ENCODE measurements around the gene RBBP8. TPM values are rescaled to one million over a fixed set of nuclear protein-coding genes. Genes with fewer than 3 reads are reported as not detected.

RBBP8 gene
- total and polyA plus RNA-seq, 2 donors (not counting 3 experiments of a cell fraction or from before 2014, with no cell fraction given), result 3.0 to 13.5 TPM

DNA sequence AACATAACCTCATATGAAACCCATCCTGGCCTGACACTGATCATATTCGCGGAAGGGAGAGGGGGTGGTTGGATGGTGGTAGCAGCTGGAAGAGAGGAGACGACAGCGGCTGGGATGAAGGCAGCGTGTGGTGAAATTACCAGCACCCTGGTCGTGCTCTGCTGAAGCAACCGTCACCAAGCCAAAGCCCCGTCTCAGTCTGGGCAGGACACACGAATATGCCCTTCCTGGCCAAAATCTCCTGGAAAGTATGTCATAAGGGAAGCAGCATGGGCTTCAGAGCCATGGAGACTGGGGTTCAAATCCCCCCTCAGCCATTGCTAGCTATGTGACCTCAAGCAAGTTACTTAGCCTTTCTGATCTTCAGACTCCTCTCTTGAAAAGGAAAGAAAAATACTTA is 139.0 kb downstream of the RBBP8 start:
- H3K9ac ChIP-seq (replicated peaks; ENCODE audit: extremely low read depth, insufficient read depth, low read length), result no peak overlapping the region
- DNase-seq (ENCODE audit: low read depth, low spot score), result no peak
- H3K27ac ChIP-seq (ENCODE audit: insufficient read depth, low read depth, low read length), result no peak overlapping the region
- H3K4me2 ChIP-seq (ENCODE audit: insufficient read depth, low read length), result no peak overlapping the region
- H4K20me1 ChIP-seq (replicated peaks; ENCODE audit: control insufficient read depth, extremely low read depth, insufficient read depth, low read length), result no peaks in the 10 kb centered on the region
- H3K27me3 ChIP-seq (ENCODE audit: control insufficient read depth in 2 of 2, insufficient read depth in 2 of 2, low read length in 2 of 2), result peaks cover 0 to 2% of the 10 kb centered on the region in 2 experiments
- H3K9me3 ChIP-seq (replicated peaks; ENCODE audit: control insufficient read depth, insufficient read depth, low read length), result no peaks in the 10 kb centered on the region
- dilution Hi-C loops (cut with MboI; ENCODE audit: extremely low pct_ligation_motif_present, low sequenced_read_pairs), result no loop called here
- no peaks in the 10 kb centered on the region for H3K79me2 ChIP-seq (ENCODE audit: control insufficient read depth, insufficient read depth, low read length)
- H3K4me3 ChIP-seq (replicated peaks in 1 of 3; ENCODE audit: insufficient read depth in 1 of 3, low read depth in 1 of 3, low read length in 3 of 3), result no peak overlapping the region
- no peaks in the 10 kb centered on the region for H3K36me3 ChIP-seq (ENCODE audit: control insufficient read depth in 2 of 2, extremely low read depth in 1 of 2, insufficient read depth in 2 of 2, low read length in 2 of 2)
- ChIA-PET CTCF (interaction anchor here (1.1 to 1.2 kb wide), 2 partner anchors 41 to 59 kb away, joined by 3 read pairs; no protein-coding TSS in a partner anchor), POLR2A (no interaction called here)
- no peak for TF ChIP-seq MYC (IDR thresholded peaks at IDR 0.05; ENCODE audit: low read depth, low read length)
- no peak for TF ChIP-seq JUN (IDR thresholded peaks at IDR 0.05; ENCODE audit: borderline replicate concordance, insufficient read depth, insufficient read length, low read depth)
- no peak for TF ChIP-seq GATA2 (IDR thresholded peaks at IDR 0.05; ENCODE audit: insufficient read depth, insufficient read length, low read depth, low read length)
- no peaks in the 10 kb centered on the region for H3K9me1 ChIP-seq (replicated peaks; ENCODE audit: control insufficient read depth, extremely low read depth, insufficient read depth, low read length)
- FAIRE-seq, result no peak
- BruUV-seq (replicated peaks), result no TSS peak
- no peaks in the 10 kb centered on the region for H3K4me1 ChIP-seq (ENCODE audit: control insufficient read depth, extremely low read depth, insufficient read depth, low read length)
- intact Hi-C loops (cut with micrococcal nuclease), result no loop called here
- H2AFZ ChIP-seq (ENCODE audit: low read depth, low read length), result no peak overlapping the region

DNA sequence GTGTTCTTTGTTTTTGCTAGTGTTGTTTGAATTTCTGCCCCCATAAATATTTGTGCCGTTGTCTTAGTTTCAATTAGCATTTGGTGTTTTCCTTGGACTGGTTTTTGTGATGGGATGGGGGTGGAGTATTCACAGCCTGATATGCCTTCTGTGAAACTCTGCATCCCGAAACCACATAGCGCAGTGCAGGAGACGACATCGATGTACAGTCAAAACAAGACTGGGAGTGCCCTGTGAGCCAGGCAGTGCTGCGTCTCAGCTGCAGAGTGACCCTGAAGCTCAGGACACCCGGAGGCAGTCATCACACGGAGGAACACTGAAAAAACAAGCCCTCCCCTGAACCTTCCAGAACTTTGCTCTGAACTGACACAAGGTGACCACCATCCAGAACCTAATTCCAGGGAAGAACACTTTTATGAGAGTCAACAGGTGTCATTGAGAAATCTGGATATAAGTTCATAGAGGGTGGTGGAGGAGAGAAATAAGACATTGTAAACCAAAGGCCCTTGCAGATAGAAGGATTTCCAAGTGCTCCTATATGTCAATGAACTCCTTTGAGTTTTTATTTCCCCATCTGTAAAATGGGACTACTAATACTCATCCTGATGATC is 141.0 kb downstream of the RBBP8 start:
- peak; percentile 21 for DNase-seq (ENCODE audit: low read depth, low spot score)
- H3K9me3 ChIP-seq (replicated peaks; ENCODE audit: control insufficient read depth, insufficient read depth, low read length), result no peaks in the 10 kb centered on the region
- H3K9me1 ChIP-seq (replicated peaks; ENCODE audit: control insufficient read depth, extremely low read depth, insufficient read depth, low read length), result no peaks in the 10 kb centered on the region
- ChIA-PET POLR2A (no interaction called here), CTCF (interaction anchor here (1.5 kb wide), 1 partner anchor 29 kb away, joined by 4 read pairs; no protein-coding TSS in a partner anchor)
- no peak overlapping the region for H3K4me3 ChIP-seq (replicated peaks in 1 of 3; ENCODE audit: insufficient read depth in 1 of 3, low read depth in 1 of 3, low read length in 3 of 3)
- H3K36me3 ChIP-seq (ENCODE audit: control insufficient read depth in 2 of 2, extremely low read depth in 1 of 2, insufficient read depth in 2 of 2, low read length in 2 of 2), result no peaks in the 10 kb centered on the region
- peak overlapping the region; percentile 56 for H2AFZ ChIP-seq (ENCODE audit: low read depth, low read length)
- dilution Hi-C loops (cut with MboI; ENCODE audit: extremely low pct_ligation_motif_present, low sequenced_read_pairs) (no loop called here), intact Hi-C loops (cut with micrococcal nuclease) (no loop called here)
- H3K4me2 ChIP-seq (ENCODE audit: insufficient read depth, low read length), result no peak overlapping the region
- peaks cover 0 to 2% of the 10 kb centered on the region in 2 experiments for H3K27me3 ChIP-seq (ENCODE audit: control insufficient read depth in 2 of 2, insufficient read depth in 2 of 2, low read length in 2 of 2)
- H4K20me1 ChIP-seq (replicated peaks; ENCODE audit: control insufficient read depth, extremely low read depth, insufficient read depth, low read length), result no peaks in the 10 kb centered on the region
- TF ChIP-seq FOS (IDR thresholded peaks at IDR 0.05; ENCODE audit: borderline replicate concordance, insufficient read depth, low read length), result no peak
- no peak for TF ChIP-seq MYC (IDR thresholded peaks at IDR 0.05; ENCODE audit: low read depth, low read length)
- TF ChIP-seq, protein P1, sequence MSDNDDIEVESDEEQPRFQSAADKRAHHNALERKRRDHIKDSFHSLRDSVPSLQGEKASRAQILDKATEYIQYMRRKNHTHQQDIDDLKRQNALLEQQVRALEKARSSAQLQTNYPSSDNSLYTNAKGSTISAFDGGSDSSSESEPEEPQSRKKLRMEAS (IDR thresholded peaks at IDR 0.05; ENCODE audit: insufficient read depth, insufficient read length), result no peak
- TF ChIP-seq, protein P2, sequence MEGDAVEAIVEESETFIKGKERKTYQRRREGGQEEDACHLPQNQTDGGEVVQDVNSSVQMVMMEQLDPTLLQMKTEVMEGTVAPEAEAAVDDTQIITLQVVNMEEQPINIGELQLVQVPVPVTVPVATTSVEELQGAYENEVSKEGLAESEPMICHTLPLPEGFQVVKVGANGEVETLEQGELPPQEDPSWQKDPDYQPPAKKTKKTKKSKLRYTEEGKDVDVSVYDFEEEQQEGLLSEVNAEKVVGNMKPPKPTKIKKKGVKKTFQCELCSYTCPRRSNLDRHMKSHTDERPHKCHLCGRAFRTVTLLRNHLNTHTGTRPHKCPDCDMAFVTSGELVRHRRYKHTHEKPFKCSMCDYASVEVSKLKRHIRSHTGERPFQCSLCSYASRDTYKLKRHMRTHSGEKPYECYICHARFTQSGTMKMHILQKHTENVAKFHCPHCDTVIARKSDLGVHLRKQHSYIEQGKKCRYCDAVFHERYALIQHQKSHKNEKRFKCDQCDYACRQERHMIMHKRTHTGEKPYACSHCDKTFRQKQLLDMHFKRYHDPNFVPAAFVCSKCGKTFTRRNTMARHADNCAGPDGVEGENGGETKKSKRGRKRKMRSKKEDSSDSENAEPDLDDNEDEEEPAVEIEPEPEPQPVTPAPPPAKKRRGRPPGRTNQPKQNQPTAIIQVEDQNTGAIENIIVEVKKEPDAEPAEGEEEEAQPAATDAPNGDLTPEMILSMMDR (IDR thresholded peaks at IDR 0.05; ENCODE audit: extremely low read depth in 1 of 2, insufficient read depth in 1 of 2, low read depth in 1 of 2, low read length in 2 of 2), result no peak
- no peak for TF ChIP-seq EZH2 (IDR thresholded peaks at IDR 0.05; ENCODE audit: borderline replicate concordance, low read depth, low read length, severe bottlenecking)
- TF ChIP-seq POLR2A (IDR thresholded peaks at IDR 0.05; ENCODE audit: low read depth, low read length), result no peak
- no peak for TF ChIP-seq POLR2AphosphoS5 (IDR thresholded peaks at IDR 0.05; ENCODE audit: insufficient read depth, low read depth, low read length)
- TF ChIP-seq GATA2 (IDR thresholded peaks at IDR 0.05; ENCODE audit: insufficient read depth, insufficient read length, low read depth, low read length), result no peak
- TF ChIP-seq JUN (IDR thresholded peaks at IDR 0.05; ENCODE audit: borderline replicate concordance, insufficient read depth, insufficient read length, low read depth), result no peak
- no peak overlapping the region for H3K9ac ChIP-seq (replicated peaks; ENCODE audit: extremely low read depth, insufficient read depth, low read length)
- BruUV-seq (replicated peaks), result no TSS peak
- H3K27ac ChIP-seq (ENCODE audit: insufficient read depth, low read depth, low read length), result no peak overlapping the region
- peaks cover 1% of the 10 kb centered on the region for H3K4me1 ChIP-seq (ENCODE audit: control insufficient read depth, extremely low read depth, insufficient read depth, low read length)
- FAIRE-seq, result peak; percentile 60
- H3K79me2 ChIP-seq (ENCODE audit: control insufficient read depth, insufficient read depth, low read length), result no peaks in the 10 kb centered on the region
